Measurements from ENCODE around the gene RHBDD3. TPM values are rescaled to one million over a fixed set of nuclear protein-coding genes. Genes with fewer than 3 reads are reported as not detected.

RHBDD3 gene
- total RNA-seq, 1 donor from 2014 or later: 48.4 TPM

DNA sequence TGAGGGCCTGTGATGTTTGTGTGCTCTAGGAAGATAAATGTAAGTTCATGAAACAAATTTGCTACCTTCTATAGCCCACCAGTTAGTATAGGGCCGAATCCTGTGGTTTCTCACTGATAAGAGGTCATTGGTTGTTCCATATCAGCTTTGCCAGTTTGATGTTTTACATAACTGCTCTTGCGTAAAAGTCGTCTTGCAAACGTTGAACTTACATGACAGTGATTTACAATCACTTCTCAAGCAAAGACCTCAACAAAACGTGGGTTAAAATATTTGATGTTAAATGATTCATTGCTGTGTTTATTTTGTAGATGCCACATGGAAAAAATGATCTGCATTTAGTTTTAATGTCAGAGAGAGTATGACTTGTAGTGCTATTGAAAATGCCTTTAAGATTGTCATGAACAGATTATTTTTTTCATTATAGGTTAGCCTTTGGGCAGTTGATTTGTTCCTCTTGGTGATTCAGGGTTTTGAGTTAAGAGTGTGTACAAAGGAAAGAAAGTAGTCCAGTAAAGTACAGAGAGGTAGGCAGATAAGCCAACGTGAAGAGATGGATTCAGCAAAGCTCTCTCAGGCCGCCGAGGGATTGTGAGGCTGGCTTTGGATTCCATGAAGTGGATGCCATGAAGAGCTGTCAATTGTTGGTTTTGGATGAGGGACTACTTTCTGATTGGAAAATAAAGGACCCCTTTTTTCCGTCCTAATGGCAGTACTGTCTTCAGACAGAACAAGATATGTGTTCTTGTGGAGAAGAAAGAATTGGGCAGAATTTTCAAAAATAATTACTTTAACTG is 2.9 kb upstream of the RHBDD3 start:
- DNase-seq (ENCODE audit: low read depth): no peak

DNA sequence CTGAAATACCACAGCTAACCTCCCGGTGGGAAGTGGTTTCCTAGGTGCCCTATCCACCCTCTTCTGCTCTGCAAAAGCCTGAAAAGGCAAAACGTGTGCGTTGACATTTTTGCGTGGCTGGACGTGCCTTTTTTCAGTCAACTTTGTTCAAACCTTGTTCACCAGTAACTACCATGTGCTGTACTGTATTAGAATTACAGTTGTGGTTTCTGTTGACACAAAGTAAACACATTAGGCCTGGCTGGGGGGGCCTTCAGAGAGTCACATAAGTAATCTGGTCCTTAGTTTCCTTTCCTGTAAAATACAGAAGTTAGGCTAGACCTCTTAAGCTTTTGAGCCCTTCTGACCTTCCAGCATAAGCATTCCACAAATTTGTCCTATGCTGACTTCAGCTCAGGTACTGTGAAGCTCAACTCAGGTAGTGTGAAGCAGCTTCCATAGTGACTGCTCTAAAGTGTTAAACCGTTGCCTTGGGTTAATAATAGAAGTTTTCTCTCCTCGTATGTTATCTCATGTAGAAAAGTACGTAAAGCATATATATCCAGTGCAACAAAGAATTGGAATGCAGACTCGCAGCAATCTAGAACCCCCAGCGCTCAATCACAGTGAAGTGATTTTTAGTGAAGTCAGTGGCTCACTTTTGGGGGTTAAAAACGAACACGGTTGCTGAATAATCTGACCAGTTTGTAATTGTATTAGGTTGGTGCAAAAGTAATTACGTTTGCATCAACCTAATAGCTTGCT is 2.1 kb upstream of the RHBDD3 start:
- no peak for DNase-seq (ENCODE audit: low read depth)

DNA sequence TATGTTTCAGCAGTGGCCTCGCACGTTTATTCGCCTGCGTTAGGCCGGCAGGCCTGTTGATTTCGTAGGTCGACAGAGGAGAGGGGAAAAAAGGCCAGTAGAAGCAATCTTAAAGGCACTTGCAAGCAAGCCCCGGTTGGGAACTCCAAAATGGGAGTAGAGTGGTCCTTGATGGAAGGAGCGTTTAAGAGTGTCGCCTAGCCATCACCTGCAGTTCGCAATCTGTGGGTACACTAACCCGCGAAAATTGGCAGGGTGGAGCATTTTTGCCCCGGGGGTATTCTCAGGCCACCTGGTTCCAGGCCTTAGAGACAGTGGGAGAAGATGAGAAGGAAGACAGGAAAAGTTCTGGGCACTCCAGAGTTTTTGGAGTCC is 1.4 kb upstream of the RHBDD3 start:
- no peak for DNase-seq (ENCODE audit: low read depth)

DNA sequence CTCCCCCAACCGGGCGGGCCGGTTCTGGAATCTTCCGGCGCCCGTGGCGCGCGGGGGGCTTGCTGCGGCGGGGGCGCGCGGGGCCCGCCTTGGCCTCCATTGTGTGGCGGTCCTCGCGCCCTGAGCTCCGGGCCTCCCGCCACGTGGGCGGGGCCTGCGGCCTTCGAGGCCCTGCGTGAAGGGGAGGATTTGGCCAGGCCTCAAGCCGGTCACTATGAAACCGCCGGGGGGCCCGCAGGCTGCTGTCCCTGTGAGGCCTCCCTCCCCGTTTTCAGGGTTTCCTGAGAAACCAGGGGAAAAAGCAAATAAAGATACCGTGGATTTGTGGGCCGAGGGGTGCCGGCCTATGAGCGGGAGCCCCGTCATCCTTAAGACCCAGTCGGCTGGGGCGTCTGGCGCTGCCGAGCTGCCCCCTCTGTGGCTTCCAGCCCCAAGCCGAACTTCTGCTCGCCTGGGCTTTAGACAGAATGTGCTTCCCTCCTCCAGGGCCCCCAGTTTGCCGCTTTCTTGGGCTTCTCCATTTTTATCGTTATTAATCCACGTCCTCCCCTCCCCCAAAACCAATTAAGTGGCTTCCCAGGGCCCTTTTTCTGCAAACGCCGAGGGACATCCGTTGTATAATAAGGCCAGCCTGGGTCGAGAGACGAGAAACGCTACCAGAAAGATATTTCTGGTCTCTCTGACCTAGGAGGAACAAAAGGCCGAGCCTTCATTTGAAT is 889 bp upstream of the RHBDD3 start:
- peak; percentile 70 for DNase-seq (ENCODE audit: low read depth)

GRCh38 chr22:29267462-29267857 is 321 bp downstream of the RHBDD3 start:
- DNase-seq (ENCODE audit: low read depth): no peak

DNA sequence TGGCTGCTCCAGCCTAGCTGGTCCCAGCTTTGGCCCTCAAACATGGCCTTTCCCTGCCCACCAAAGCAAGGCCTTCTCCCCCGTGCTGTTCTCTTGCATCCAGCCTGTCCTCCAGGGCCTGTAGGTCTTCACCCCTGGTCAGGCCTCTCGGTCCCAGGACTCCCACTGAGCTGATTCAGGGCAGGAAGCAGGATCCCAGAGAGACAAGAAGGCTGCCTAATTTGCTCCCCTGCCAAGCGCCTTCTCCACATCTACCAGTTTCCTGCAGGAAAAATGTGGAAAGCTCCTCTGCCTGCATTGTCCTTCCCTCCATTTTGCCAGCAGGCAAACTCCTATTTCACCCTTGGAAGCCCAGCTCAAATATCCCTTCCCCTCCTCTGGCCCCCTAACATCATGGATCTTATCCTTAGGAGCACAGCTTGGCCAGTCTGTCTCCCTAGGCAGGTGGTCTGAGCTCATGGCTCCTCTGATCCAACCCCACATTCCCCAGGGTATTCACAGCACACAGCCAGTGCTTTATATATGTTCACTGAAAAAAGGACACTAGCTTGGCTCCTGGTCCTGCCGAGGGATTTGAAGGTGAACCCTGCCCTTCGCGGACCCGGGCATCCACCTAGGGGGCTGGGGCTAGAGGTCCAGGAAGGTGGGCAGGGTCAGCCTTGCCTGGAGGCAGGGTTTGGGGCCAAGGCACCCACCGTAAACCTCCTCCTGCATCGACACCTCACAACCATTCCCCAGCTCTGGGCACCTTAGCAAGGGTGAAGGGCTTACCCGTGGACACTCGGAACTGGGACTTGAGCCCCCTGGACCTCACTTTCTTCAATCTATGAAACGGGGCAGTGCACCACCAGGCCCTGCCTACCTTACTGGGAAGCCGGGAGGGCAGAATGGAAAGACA is 968 bp downstream of the RHBDD3 start:
- DNase-seq (ENCODE audit: low read depth): peak; percentile 20

DNA sequence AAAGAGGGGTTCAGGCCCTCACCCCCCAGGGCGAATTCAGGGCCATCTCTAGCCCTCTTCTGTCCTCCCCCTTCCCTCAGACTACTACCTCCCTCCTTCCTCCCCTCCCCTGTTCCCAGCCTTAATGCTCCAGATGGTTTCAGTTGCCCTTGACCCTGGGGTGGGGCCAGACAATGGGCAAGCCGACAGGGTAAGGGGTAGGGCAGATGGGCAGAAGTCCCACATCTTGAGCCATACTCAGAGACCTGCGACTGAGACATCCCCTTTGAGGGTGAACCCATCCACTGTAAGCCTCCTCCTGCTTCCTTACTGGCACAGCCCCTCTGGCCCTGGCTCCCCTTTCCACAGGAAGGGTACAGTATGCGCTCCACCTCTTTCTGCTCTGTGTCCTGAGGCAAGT is 1.9 kb downstream of the RHBDD3 start:
- no peak for DNase-seq (ENCODE audit: low read depth)

DNA sequence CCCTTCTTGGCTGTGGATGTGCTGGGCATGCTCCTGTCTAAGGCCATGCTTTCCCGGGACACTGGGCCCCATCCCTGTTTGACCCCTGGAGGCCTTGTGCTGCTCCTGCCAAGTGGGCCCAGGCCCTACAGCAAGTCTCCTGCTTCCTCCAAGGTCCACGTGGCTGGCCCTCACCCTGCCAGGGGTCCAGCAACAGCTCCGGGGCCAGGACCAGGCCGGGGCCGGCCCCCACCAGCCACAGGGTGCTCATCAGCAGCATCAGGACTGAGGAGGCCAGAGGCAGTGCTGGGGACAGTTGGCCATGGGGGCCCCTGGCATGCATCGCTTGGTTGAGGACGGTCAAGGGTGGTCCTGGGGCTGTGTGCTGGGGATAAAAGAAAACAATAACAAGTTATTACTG is 2.5 kb downstream of the RHBDD3 start:
- DNase-seq (ENCODE audit: low read depth): no peak

GRCh38 chr22:29263791-29264276 is 3.9 kb downstream of the RHBDD3 start:
- DNase-seq (ENCODE audit: low read depth): peak; percentile 22

GRCh38 chr22:29260601-29261315 is 7.0 kb downstream of the RHBDD3 start:
- peak; percentile 74 for DNase-seq (ENCODE audit: low read depth)

GRCh38 chr22:29260031-29260560 is 7.7 kb downstream of the RHBDD3 start:
- DNase-seq (ENCODE audit: low read depth): no peak

DNA sequence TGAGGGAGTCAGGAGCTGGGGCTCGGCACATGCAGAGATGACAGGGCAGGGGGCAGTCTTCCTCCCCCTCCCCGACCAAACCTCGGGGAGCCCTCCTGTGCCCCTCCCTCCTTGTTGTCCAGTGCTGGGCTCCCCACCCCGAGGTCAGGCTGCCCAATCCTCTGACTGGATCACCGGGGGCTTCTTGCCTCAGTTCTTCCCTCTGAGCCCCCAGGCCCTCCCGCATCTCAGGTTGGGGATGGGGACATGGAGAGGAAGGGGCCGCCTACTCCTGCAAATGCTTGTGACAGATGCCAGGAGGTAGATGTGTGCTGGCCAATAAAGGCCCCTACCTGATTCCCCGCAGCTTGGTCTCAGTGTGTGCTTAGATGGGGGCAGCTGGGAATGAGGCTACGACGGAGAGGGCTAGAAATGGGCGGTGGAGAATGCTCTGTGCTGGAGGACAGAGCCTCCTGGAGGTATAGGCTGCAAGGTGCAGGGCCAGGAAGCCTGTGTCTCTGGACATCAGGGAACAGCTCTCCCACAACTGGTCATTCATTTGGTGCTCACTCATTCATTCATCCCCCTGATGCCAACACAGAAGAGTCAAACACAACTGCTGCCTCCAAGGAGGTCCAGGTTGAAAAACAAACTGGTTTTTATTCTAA is 8.4 kb downstream of the RHBDD3 start:
- no peak for DNase-seq (ENCODE audit: low read depth)

- DNase-seq (ENCODE audit: low read depth): no peak
Measured at GRCh38 chr22:29258407-29259252, 9.2 kb downstream of the RHBDD3 start.

DNA sequence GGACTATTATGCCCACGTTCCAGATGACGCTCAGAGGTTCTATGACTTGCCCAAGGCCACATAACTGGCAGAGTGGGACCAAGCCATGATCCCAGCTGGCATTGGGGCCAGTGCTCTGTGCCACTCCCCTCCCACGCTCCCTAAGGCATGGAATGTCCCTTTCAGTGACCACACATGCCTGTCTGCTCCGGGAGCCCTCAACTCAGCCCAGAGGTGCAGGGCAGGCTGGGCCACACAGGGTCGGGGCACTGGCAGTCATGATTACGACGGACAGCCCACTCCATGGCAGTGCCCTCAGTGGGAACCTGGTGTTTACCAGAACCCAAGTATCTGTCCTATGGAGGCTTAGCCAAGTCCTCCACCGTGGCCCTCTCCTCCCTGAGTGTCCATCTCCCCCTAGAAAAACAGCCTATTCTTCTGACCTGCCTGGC is 10.0 kb downstream of the RHBDD3 start:
- peak; percentile 73 for DNase-seq (ENCODE audit: low read depth)

GRCh38 chr22:29256606-29257325 is 11.0 kb downstream of the RHBDD3 start:
- no peak for DNase-seq (ENCODE audit: low read depth)

DNA sequence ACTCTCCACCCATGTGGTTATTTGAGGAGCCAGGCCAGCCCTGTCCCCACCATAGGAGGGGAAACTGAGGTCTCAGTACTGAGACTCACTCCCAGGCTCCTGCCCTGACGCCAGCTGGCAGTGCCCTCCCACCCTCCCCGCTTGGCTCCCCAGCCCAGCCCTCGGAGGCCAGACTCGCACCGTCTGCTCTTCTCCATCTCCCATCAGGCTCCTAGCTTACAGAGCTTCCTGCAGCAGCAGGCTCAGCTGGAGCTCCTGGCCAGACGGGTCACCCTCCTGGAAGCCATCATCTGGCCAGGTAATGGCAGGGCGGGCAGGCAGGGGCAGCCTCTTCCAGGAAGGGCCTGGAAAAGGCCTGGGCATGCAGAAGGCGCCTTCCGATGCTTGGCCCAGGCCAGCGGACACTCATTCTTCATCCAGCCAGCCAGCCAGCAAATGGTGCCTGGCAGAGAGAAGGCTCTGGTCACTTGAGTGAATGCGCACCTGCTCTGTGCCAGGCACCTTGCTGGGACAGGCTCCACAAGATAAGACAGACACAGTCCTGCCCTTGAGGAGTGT is 12.6 kb downstream of the RHBDD3 start:
- no peak for DNase-seq (ENCODE audit: low read depth)

- no peak for DNase-seq (ENCODE audit: low read depth)
Measured at GRCh38 chr22:29254286-29254660, 13.5 kb downstream of the RHBDD3 start.

Measured in myocyte (in vitro differentiated cells).